ENCODE data around the gene MX2.

The MX2 gene

GRCh38 chr21:41327753-41328152 lies 34.1 kb upstream of the MX2 start:
- TF ChIP-seq TEAD4 (IDR thresholded peaks at IDR 0.05): no peak
- no peak for TF ChIP-seq CEBPB (IDR thresholded peaks at IDR 0.05)
- TF ChIP-seq, protein P1, sequence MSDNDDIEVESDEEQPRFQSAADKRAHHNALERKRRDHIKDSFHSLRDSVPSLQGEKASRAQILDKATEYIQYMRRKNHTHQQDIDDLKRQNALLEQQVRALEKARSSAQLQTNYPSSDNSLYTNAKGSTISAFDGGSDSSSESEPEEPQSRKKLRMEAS (IDR thresholded peaks at IDR 0.05): no peak
- TF ChIP-seq, protein P2, sequence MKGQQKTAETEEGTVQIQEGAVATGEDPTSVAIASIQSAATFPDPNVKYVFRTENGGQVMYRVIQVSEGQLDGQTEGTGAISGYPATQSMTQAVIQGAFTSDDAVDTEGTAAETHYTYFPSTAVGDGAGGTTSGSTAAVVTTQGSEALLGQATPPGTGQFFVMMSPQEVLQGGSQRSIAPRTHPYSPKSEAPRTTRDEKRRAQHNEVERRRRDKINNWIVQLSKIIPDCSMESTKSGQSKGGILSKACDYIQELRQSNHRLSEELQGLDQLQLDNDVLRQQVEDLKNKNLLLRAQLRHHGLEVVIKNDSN (IDR thresholded peaks at IDR 0.05): no peak
- no peak for TF ChIP-seq CREB1 (IDR thresholded peaks at IDR 0.05; ENCODE audit: low read depth)
- TF ChIP-seq FOXM1 (IDR thresholded peaks at IDR 0.05; ENCODE audit: borderline replicate concordance, low read depth): no peak
- TF ChIP-seq, protein P3, sequence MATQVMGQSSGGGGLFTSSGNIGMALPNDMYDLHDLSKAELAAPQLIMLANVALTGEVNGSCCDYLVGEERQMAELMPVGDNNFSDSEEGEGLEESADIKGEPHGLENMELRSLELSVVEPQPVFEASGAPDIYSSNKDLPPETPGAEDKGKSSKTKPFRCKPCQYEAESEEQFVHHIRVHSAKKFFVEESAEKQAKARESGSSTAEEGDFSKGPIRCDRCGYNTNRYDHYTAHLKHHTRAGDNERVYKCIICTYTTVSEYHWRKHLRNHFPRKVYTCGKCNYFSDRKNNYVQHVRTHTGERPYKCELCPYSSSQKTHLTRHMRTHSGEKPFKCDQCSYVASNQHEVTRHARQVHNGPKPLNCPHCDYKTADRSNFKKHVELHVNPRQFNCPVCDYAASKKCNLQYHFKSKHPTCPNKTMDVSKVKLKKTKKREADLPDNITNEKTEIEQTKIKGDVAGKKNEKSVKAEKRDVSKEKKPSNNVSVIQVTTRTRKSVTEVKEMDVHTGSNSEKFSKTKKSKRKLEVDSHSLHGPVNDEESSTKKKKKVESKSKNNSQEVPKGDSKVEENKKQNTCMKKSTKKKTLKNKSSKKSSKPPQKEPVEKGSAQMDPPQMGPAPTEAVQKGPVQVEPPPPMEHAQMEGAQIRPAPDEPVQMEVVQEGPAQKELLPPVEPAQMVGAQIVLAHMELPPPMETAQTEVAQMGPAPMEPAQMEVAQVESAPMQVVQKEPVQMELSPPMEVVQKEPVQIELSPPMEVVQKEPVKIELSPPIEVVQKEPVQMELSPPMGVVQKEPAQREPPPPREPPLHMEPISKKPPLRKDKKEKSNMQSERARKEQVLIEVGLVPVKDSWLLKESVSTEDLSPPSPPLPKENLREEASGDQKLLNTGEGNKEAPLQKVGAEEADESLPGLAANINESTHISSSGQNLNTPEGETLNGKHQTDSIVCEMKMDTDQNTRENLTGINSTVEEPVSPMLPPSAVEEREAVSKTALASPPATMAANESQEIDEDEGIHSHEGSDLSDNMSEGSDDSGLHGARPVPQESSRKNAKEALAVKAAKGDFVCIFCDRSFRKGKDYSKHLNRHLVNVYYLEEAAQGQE (IDR thresholded peaks at IDR 0.05; ENCODE audit: low read depth): no peak

GRCh38 chr21:41328660-41329607 lies 32.9 kb upstream of the MX2 start:
- TF ChIP-seq ZBTB7A (IDR thresholded peaks at IDR 0.05; ENCODE audit: low read depth) (no peak), EGR1 (IDR thresholded peaks at IDR 0.05) (no peak), RAD21 (IDR thresholded peaks at IDR 0.05; ENCODE audit: low read depth) (no peak), EP300 (IDR thresholded peaks at IDR 0.05; ENCODE audit: borderline replicate concordance) (no peak)

DNA sequence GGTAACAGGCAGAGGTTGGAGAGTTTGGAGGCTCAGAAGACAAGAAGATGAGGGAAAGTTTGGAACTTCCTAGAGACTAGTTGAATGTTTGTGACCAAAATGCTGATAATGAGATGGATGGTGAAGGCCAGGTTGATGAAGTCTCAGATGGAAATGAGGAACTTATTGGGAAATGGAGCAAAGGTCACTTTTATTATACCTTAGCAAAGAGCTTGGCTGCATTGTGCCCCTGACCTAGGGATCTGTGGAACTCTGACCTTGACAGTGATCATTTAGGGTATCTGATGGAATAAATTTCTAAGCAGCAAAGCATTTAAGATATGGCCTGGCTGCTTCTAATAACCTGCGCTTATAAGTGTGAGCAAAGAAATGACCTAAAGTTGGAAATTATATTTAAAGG lies 28.1 kb upstream of the MX2 start:
- no peak for TF ChIP-seq TAF1 (IDR thresholded peaks at IDR 0.05; ENCODE audit: low read depth)
- no peak for TF ChIP-seq YY1 (IDR thresholded peaks at IDR 0.05; ENCODE audit: low read depth)
- no peak for TF ChIP-seq EP300 (IDR thresholded peaks at IDR 0.05; ENCODE audit: borderline replicate concordance)
- TF ChIP-seq ZBTB7A (IDR thresholded peaks at IDR 0.05; ENCODE audit: low read depth): no peak
- TF ChIP-seq, protein P2 (IDR thresholded peaks at IDR 0.05): no peak
- TF ChIP-seq TCF12 (IDR thresholded peaks at IDR 0.05; ENCODE audit: low read depth): no peak
- TF ChIP-seq EGR1 (IDR thresholded peaks at IDR 0.05): no peak
- TF ChIP-seq FOXM1 (IDR thresholded peaks at IDR 0.05; ENCODE audit: borderline replicate concordance, low read depth): no peak

DNA sequence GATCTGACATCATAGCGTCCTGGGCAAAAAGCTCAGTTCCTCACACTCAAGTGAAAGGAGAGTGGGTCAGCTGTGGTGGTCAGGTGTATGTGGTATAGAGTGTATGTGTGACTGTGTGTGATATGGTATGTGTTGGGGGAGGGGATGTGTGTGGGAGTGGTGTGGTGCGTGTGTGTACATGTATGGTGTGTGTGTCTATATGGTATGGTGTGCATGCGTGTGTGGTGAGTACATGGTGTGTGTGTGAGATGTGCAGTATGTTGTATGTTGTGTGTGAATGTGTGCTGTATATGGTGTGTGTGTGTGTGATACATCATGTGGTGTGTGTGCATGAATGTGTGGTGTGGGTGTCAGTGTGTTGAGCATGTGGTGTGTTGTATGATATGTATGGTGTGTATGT lies 24.3 kb upstream of the MX2 start:
- no peak for TF ChIP-seq NFIC (IDR thresholded peaks at IDR 0.05)
- no peak for TF ChIP-seq ZBTB7A (IDR thresholded peaks at IDR 0.05; ENCODE audit: low read depth)
- TF ChIP-seq CREB1 (IDR thresholded peaks at IDR 0.05; ENCODE audit: low read depth): no peak
- TF ChIP-seq, protein P1 (IDR thresholded peaks at IDR 0.05): no peak
- no peak for TF ChIP-seq TEAD4 (IDR thresholded peaks at IDR 0.05)
- TF ChIP-seq, protein P2 (IDR thresholded peaks at IDR 0.05): no peak
- TF ChIP-seq CEBPB (IDR thresholded peaks at IDR 0.05): no peak
- TF ChIP-seq, protein P3 (IDR thresholded peaks at IDR 0.05; ENCODE audit: low read depth): no peak
- no peak for TF ChIP-seq RAD21 (IDR thresholded peaks at IDR 0.05; ENCODE audit: low read depth)
- no peak for TF ChIP-seq TCF12 (IDR thresholded peaks at IDR 0.05; ENCODE audit: low read depth)
- TF ChIP-seq TAF1 (IDR thresholded peaks at IDR 0.05; ENCODE audit: low read depth): no peak
- no peak for TF ChIP-seq YY1 (IDR thresholded peaks at IDR 0.05; ENCODE audit: low read depth)
- TF ChIP-seq EP300 (IDR thresholded peaks at IDR 0.05; ENCODE audit: borderline replicate concordance): no peak
- TF ChIP-seq FOXM1 (IDR thresholded peaks at IDR 0.05; ENCODE audit: borderline replicate concordance, low read depth): no peak
- TF ChIP-seq EGR1 (IDR thresholded peaks at IDR 0.05): no peak

GRCh38 chr21:41338455-41338854 lies 23.4 kb upstream of the MX2 start:
- TF ChIP-seq EP300 (IDR thresholded peaks at IDR 0.05; ENCODE audit: borderline replicate concordance) (no peak), CREB1 (IDR thresholded peaks at IDR 0.05; ENCODE audit: low read depth) (no peak), YY1 (IDR thresholded peaks at IDR 0.05; ENCODE audit: low read depth) (no peak), RAD21 (IDR thresholded peaks at IDR 0.05; ENCODE audit: low read depth) (no peak)

Data from Ishikawa (cell line).